CD4-positive, alpha-beta T cell (primary cell): ENCODE data around the gene TBX3. TPM values are rescaled to one million over a fixed set of nuclear protein-coding genes. Genes with fewer than 3 reads are reported as not detected.

Experiments
- ATAC-seq: fragments of 200-7000 bp; cut with Tn5 transposase; one replicate; pipeline ENCODE4 v1.10.0; 2022; ENCODE audit warnings: mild to moderate bottlenecking; ENCODE audit not compliant: poor library complexity
- CTCF ChIA-PET: fragments of 350-600 bp; sonication (Branson Sonifier 250); formaldehyde crosslinking; loops from one replicate; lab custom pipeline; 2021; ENCODE audit warnings: antibody characterized with exemption, inconsistent platforms; lab: Charles Lee
- POLR2A ChIA-PET: fragments of 350-600 bp; sonication (Branson Sonifier 250); formaldehyde crosslinking; loops from one replicate; lab custom pipeline; 2021; ENCODE audit warnings: antibody characterized with exemption, inconsistent platforms; lab: Charles Lee
- DNase-seq, 14 experiments: peaks; one replicate each; pipeline ENCODE4 v3.0.0-alpha.2; 2013 to 2020; ENCODE audit warnings: mixed read lengths in 2 of 14
- H3K27ac ChIP-seq, 2 donors: one replicate each; pipeline versions ENCODE4 v1.5.1 to v1.7.0; 2013; ENCODE audit warnings: low read length in 2 of 2, low read depth in 1 of 2, mild to moderate bottlenecking in 1 of 2
- H3K27me3 ChIP-seq, 2 experiments: 1 replicate in 1 of 2; 2 replicates in 1 of 2; pipeline versions ENCODE4 v1.6.1 to v1.7.0; 2013; ENCODE audit warnings: low read length in 2 of 2, control low read depth in 1 of 2, mild to moderate bottlenecking in 1 of 2, moderate library complexity in 1 of 2; ENCODE audit not compliant: insufficient read depth in 2 of 2, control insufficient read depth in 1 of 2
- H3K36me3 ChIP-seq: one replicate; pipeline ENCODE4 v1.6.1; 2013; ENCODE audit warnings: low read length, control low read depth; ENCODE audit not compliant: insufficient read depth
- H3K4me1 ChIP-seq: one replicate; pipeline ENCODE4 v1.6.1; 2013; ENCODE audit warnings: low read length, control low read depth; ENCODE audit not compliant: insufficient read depth
- H3K4me3 ChIP-seq: one replicate; pipeline ENCODE4 v1.5.1; 2013; ENCODE audit warnings: mild to moderate bottlenecking, low read length, moderate library complexity
- H3K9me3 ChIP-seq, 2 experiments: 1 replicate in 1 of 2; 2 replicates in 1 of 2; pipeline versions ENCODE4 v1.6.1 to v1.7.0; 2013; ENCODE audit warnings: low read length in 2 of 2, mild to moderate bottlenecking in 2 of 2, control low read depth in 1 of 2, moderate library complexity in 1 of 2; ENCODE audit not compliant: control insufficient read depth in 1 of 2, insufficient read depth in 1 of 2
- H3K27ac Mint-ChIP-seq: one replicate; pipeline ENCODE4 v1.8.0; 2020; ENCODE audit warnings: mixed read lengths
- H3K27me3 Mint-ChIP-seq: one replicate; pipeline ENCODE4 v1.8.0; 2021; ENCODE audit warnings: mixed read lengths
- H3K36me3 Mint-ChIP-seq: one replicate; pipeline ENCODE4 v1.8.0; 2021; ENCODE audit warnings: low read depth, mixed read lengths
- H3K4me1 Mint-ChIP-seq: one replicate; pipeline ENCODE4 v1.8.0; 2021; ENCODE audit warnings: low read depth, mixed read lengths
- H3K4me3 Mint-ChIP-seq: one replicate; pipeline ENCODE4 v1.8.0; 2020; ENCODE audit warnings: mild to moderate bottlenecking, mixed read lengths
- H3K9me3 Mint-ChIP-seq: one replicate; pipeline ENCODE4 v1.8.0; 2020; ENCODE audit warnings: mixed read lengths
- intact Hi-C, 2 experiments: fragments of 100-400 bp; cut with DNase I in 1 of 2; cut with micrococcal nuclease in 1 of 2; formaldehyde crosslinking; loops; one replicate each; pipeline versions ENCODE4 v1.15.1 to v1.9.0; 2023 to 2025; cut with DNase I, micrococcal nuclease
- total RNA-seq, 174 experiments: library from RNA in 2 of 174; stranded (reverse) in 2 of 174; gene quantifications; one replicate each; pipeline ENCODE4 v1.2.3 and lab custom pipeline; 2021 to 2026
- TF ChIP-seq, protein P1 (sequence below): fragments of 200-600 bp; IDR thresholded peaks from one replicate; pipeline ENCODE4 v1.8.0; 2022; ENCODE audit warnings: antibody characterized with exemption, mild to moderate bottlenecking

Gene TBX3
- total RNA-seq, 2 experiments from 2014 or later: 0.08 TPM; not detected in 1

DNA sequence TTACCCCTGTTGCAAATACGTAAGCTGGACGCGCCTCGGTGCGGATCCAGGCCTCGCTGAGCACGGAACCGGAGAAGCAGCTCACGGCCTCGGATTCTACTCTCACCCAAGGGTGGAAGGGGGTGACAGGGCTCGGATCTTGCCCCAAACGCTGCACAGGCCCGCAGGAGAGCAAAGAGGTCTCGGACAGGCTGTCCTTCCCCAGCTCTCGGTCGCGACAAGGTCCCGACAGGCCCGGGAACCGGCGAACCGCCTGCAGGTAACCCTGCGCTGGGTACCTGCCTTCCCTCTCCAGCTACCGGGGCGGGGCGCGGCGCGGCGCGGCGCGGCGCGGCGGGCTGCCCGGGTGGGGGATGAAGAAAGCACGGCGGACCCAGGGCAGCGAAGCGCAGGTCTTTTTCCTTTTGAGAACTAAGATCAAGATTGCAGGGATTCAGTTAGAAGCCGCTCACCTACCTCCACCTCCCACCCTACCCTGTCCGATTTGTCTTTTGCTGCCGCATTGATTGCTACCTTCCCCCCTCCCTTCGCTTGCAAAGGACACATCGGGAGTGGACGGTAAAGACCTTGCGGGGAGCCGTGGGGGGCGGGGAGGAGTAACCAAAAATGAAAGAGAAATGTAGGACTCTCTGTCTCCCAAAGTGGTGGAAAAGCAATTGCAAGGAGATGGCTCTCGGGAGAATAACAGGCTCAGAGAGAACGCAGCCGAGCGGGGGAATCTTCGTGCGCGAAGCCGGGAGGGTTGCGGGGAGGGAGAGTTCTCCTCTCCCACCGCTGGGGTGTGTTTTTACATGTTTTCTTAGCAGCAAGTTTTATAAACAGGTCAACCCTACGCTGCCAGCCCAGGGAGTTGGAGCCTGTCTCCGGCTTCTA, 8.4 kb upstream of the TBX3 start:
- Histone ChIP-seq H3K27me3 (peaks cover 85 to 98% of the 10 kb centered on the region in 2 experiments), H3K4me1 (peaks cover 4% of the 10 kb centered on the region), H3K4me3 (no peak overlapping the region), H3K36me3 (no peaks in the 10 kb centered on the region), H3K27ac (no peak overlapping the region), H3K9me3 (peaks cover 0 to 25% of the 10 kb centered on the region in 2 experiments)
- Mint-ChIP-seq H3K4me1 (peaks cover 5% of the 10 kb centered on the region), H3K27ac (no peak overlapping the region), H3K36me3 (no peaks in the 10 kb centered on the region), H3K4me3 (no peak overlapping the region), H3K27me3 (peaks cover 93% of the 10 kb centered on the region), H3K9me3 (peaks cover 2% of the 10 kb centered on the region)
- TF ChIP-seq, protein P1, sequence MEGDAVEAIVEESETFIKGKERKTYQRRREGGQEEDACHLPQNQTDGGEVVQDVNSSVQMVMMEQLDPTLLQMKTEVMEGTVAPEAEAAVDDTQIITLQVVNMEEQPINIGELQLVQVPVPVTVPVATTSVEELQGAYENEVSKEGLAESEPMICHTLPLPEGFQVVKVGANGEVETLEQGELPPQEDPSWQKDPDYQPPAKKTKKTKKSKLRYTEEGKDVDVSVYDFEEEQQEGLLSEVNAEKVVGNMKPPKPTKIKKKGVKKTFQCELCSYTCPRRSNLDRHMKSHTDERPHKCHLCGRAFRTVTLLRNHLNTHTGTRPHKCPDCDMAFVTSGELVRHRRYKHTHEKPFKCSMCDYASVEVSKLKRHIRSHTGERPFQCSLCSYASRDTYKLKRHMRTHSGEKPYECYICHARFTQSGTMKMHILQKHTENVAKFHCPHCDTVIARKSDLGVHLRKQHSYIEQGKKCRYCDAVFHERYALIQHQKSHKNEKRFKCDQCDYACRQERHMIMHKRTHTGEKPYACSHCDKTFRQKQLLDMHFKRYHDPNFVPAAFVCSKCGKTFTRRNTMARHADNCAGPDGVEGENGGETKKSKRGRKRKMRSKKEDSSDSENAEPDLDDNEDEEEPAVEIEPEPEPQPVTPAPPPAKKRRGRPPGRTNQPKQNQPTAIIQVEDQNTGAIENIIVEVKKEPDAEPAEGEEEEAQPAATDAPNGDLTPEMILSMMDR: no peak
- no peak for ATAC-seq
- no peak for DNase-seq
- intact Hi-C loops: no loop called here
- ChIA-PET POLR2A (no interaction called here), CTCF (no interaction called here)

GRCh38 chr12:114691763-114692185, 7.8 kb upstream of the TBX3 start:
- DNase-seq (no peak), ATAC-seq (no peak)
- Mint-ChIP-seq H3K36me3 (no peaks in the 10 kb centered on the region), H3K4me3 (no peak overlapping the region), H3K27me3 (peaks cover 94% of the 10 kb centered on the region), H3K4me1 (peaks cover 5% of the 10 kb centered on the region), H3K27ac (no peak overlapping the region), H3K9me3 (peaks cover 2% of the 10 kb centered on the region)
- peaks cover 4% of the 10 kb centered on the region for H3K4me1 ChIP-seq
- H3K27me3 ChIP-seq: peaks cover 85 to 98% of the 10 kb centered on the region in 2 experiments
- H3K27ac ChIP-seq: no peak overlapping the region
- no peak overlapping the region for H3K4me3 ChIP-seq
- intact Hi-C loops: no loop called here
- TF ChIP-seq, protein P1: no peak
- POLR2A ChIA-PET: no interaction called here
- H3K9me3 ChIP-seq: peaks cover 0 to 23% of the 10 kb centered on the region in 2 experiments
- CTCF ChIA-PET: no interaction called here
- no peaks in the 10 kb centered on the region for H3K36me3 ChIP-seq

GRCh38 chr12:114691196-114691595, 7.2 kb upstream of the TBX3 start:
- Histone ChIP-seq H3K4me3 (no peak overlapping the region), H3K4me1 (peaks cover 4% of the 10 kb centered on the region), H3K36me3 (no peaks in the 10 kb centered on the region), H3K27ac (no peak overlapping the region), H3K9me3 (peaks cover 0 to 26% of the 10 kb centered on the region in 2 experiments), H3K27me3 (peaks cover 86 to 98% of the 10 kb centered on the region in 2 experiments)
- ChIA-PET CTCF (no interaction called here), POLR2A (no interaction called here)
- intact Hi-C loops: no loop called here
- Mint-ChIP-seq H3K4me1 (peaks cover 5% of the 10 kb centered on the region), H3K27me3 (peaks cover 94% of the 10 kb centered on the region), H3K27ac (no peak overlapping the region), H3K9me3 (peaks cover 2% of the 10 kb centered on the region), H3K4me3 (no peak overlapping the region), H3K36me3 (no peaks in the 10 kb centered on the region)
- TF ChIP-seq, protein P1: no peak
- DNase-seq (no peak), ATAC-seq (no peak)
